ENCODE results near the gene CASP7.

DNA sequence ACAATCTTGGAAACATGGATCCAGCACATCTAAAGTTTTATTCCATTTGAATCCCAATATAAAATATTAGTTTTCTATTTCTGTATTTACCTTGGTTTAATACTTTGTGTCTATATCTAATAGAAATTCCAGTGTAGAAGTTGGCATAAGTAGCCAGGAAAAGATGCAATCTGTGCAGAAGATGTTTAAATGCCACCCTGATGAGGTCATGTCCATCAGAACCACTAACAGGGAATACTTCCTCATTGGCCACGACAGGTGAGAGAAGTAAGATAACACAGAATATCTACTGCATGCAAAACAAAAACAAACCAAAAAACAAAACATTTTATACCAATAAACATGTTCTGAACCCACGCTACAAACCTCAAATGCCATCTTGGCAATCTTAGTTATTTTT, 87.5 kb downstream of the CASP7 start:
- no peak for TF ChIP-seq POLR2A (IDR thresholded peaks at IDR 0.05)
- TF ChIP-seq, protein P1, sequence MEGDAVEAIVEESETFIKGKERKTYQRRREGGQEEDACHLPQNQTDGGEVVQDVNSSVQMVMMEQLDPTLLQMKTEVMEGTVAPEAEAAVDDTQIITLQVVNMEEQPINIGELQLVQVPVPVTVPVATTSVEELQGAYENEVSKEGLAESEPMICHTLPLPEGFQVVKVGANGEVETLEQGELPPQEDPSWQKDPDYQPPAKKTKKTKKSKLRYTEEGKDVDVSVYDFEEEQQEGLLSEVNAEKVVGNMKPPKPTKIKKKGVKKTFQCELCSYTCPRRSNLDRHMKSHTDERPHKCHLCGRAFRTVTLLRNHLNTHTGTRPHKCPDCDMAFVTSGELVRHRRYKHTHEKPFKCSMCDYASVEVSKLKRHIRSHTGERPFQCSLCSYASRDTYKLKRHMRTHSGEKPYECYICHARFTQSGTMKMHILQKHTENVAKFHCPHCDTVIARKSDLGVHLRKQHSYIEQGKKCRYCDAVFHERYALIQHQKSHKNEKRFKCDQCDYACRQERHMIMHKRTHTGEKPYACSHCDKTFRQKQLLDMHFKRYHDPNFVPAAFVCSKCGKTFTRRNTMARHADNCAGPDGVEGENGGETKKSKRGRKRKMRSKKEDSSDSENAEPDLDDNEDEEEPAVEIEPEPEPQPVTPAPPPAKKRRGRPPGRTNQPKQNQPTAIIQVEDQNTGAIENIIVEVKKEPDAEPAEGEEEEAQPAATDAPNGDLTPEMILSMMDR (IDR thresholded peaks at IDR 0.05): no peak
